Central memory CD8-positive, alpha-beta T cell (primary cell): ENCODE data around the gene HBQ1.
"Not testable (repeated sequence)": the region's sequence is repeated elsewhere in the genome, so short reads cannot be mapped to it uniquely, and the experiment has no call there.

ENCODE experiments used
- ATAC-seq: fragments of 150-1000 bp; cut with Tn5 transposase; replicated peaks from 2 replicates; pipeline ENCODE4 v1.10.0; 2022; ENCODE audit warnings: mild to moderate bottlenecking, moderate FRiP score, moderate number of reproducible peaks; ENCODE audit not compliant: poor library complexity, severe bottlenecking; ENCODE audit errors: extremely low read depth
- DNase-seq, 2 donors: peaks; one replicate each; pipeline ENCODE4 v3.0.0; 2021; ENCODE audit warnings: low spot score in 2 of 2
- H3K27ac Mint-ChIP-seq: one replicate; pipeline ENCODE4 v1.8.0; 2022; ENCODE audit warnings: low read depth, mild to moderate bottlenecking, moderate library complexity, mixed read lengths
- H3K27me3 Mint-ChIP-seq: one replicate; pipeline ENCODE4 v1.8.0; 2022; ENCODE audit warnings: mixed read lengths
- H3K36me3 Mint-ChIP-seq: one replicate; pipeline ENCODE4 v1.8.0; 2022; ENCODE audit warnings: mild to moderate bottlenecking, moderate library complexity, mixed read lengths; ENCODE audit not compliant: insufficient read depth
- H3K4me1 Mint-ChIP-seq: one replicate; pipeline ENCODE4 v1.8.0; 2022; ENCODE audit warnings: mixed read lengths
- H3K4me3 Mint-ChIP-seq: one replicate; pipeline ENCODE4 v1.8.0; 2022; ENCODE audit warnings: mild to moderate bottlenecking, moderate library complexity, mixed read lengths
- H3K9me3 Mint-ChIP-seq: one replicate; pipeline ENCODE4 v1.8.0; 2022; ENCODE audit warnings: mixed read lengths

The HBQ1 gene

DNA sequence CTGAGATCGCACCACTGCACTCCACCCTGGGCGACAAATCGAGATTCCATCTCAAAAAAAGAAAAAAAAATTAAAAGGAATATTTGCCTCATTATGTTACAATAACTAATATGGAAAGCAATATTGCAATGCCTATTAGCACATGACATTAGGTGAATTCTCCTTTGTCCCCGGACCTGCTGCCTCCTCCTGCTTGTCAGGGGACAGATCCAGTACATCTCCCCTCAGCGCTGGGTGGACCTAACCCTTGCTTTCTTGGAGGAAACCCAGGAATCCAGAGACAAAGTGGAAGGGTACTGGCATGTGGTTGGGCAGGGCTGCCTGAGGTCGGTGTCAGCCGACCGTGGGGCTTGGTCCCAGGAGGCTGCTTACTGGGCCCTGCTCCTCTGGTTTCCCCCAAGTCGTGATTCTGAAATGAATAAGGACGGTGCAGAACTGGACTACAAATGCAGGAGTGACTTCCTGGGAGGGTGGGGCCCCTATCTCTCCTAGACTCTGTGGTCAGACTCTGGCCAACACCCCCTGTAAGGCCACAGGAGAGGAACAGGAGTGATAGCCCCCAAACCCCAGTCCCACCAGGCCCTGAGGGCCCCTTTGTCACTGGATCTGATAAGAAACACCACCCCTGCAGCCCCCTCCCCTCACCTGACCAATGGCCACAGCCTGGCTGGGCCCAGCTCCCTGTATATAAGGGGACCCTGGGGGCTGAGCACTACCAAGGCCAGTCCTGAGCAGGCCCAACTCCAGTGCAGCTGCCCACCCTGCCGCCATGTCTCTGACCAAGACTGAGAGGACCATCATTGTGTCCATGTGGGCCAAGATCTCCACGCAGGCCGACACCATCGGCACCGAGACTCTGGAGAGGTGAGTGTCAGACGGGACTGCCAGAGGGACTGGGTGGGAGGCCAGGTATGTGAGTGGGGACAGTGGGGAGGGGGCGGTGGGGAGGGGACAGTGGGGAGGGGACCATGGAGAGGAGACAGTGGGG is 27.8 kb upstream of the HBQ1 start, which contains the start of gene HBZ:
TSS of gene HBZ (plus strand) at position 504 of the 988 bp plus-strand sequence. CDS start at position 770, 266 bp downstream.
- H3K27me3 Mint-ChIP-seq = peaks cover 21% of the 10 kb centered on the region
- ATAC-seq (no peak), DNase-seq (no peak)
- no peak within 1 kb of the TSS for H3K27ac Mint-ChIP-seq
- H3K4me3 Mint-ChIP-seq = peak within 1 kb of the TSS; percentile 9
- no peaks in the 10 kb centered on the region for H3K9me3 Mint-ChIP-seq
- peaks cover 9% of the 10 kb centered on the region for H3K4me1 Mint-ChIP-seq
- H3K36me3 Mint-ChIP-seq = no peaks in the 10 kb centered on the region

DNA sequence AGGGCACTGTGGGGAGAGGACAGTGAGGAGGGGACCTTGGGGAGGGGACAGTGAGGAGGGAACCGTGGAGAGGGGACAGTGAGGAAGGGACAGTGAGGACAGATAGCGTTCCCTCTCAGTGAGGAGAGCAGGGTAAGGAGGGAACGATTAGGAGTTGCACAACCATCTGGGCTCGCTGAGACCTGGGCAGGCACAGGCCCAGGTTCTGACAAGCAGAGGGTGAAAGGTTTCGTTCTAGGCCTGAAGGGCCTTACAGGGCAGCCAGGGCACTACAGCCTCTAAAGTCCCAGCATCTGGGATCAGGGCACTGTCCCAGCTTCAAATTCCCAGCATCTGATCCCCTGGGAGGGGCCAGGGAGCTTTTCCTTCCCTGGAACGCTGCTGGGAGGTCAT is 27.1 kb upstream of the HBQ1 start:
- H3K36me3 Mint-ChIP-seq, ATAC-seq, H3K9me3 Mint-ChIP-seq, DNase-seq, H3K4me1 Mint-ChIP-seq, H3K27ac Mint-ChIP-seq: not testable (repeated sequence)
- H3K27me3 Mint-ChIP-seq = peaks cover 28% of the 10 kb centered on the region
- H3K4me3 Mint-ChIP-seq = peak overlapping the region; percentile 9

DNA sequence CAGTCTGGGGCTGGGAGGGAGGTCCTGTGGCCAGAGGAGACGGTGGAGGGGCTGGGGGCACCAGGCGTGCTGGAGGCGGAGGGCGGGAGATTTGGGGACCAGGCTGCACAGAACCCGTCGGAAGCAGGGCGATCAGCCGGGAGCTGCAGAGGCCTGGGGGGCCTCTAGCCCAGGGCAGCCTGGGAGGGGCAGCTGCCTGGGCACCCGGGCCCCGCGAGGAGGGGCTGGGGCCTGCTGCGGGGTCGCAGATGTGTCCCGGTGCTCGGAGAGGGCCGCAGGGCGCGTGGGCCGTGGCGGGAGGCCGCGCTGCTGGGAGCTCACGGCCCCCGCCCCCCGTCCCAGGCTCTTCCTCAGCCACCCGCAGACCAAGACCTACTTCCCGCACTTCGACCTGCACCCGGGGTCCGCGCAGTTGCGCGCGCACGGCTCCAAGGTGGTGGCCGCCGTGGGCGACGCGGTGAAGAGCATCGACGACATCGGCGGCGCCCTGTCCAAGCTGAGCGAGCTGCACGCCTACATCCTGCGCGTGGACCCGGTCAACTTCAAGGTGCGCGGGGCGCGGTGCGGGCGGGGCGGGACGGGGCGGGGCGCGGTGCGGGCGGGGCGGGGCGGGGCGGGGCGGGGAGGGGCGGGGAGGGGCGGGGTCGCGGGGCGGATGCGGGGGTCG is 26.6 kb upstream of the HBQ1 start:
- H3K27ac Mint-ChIP-seq, H3K4me1 Mint-ChIP-seq, DNase-seq, H3K9me3 Mint-ChIP-seq, H3K36me3 Mint-ChIP-seq, ATAC-seq: not testable (repeated sequence)
- peak overlapping the region; percentile 59 for H3K4me3 Mint-ChIP-seq
- H3K27me3 Mint-ChIP-seq = peaks cover 34% of the 10 kb centered on the region

DNA sequence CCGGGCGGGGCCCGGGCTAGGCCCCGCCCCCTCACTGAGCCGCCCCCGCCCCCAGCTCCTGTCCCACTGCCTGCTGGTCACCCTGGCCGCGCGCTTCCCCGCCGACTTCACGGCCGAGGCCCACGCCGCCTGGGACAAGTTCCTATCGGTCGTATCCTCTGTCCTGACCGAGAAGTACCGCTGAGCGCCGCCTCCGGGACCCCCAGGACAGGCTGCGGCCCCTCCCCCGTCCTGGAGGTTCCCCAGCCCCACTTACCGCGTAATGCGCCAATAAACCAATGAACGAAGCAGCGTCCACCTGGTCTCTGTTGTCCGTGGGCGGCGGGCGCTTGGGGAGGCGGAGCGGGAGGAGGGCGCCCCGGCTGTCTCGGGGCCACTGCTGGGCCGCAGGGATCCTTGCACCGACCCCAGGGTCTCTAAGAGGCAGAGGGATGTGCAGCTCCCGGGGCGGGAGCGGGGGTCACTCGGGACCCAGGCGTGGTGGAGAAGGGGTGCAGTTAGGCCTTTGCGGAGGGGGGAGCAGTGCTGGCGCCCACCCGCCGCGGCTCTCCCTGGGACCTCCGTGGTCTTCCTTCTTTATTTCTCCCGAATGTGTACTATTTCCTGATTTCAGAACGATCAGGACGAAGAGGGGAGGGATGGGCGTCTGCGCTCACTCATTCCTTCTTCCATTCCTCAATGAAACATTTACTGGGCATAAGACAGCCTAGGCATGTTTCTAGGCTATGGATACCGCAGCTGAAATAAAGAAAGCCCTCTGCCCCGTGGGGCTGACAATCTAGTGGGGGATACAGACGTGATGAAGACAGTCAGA is 25.8 kb upstream of the HBQ1 start:
- ATAC-seq (peak; percentile 19), DNase-seq (no peak)
- Mint-ChIP-seq H3K27me3 (peaks cover 41% of the 10 kb centered on the region), H3K9me3 (no peaks in the 10 kb centered on the region), H3K27ac (no peak overlapping the region), H3K4me1 (peaks cover 9% of the 10 kb centered on the region), H3K4me3 (peak overlapping the region; percentile 59), H3K36me3 (peaks cover 2% of the 10 kb centered on the region)

DNA sequence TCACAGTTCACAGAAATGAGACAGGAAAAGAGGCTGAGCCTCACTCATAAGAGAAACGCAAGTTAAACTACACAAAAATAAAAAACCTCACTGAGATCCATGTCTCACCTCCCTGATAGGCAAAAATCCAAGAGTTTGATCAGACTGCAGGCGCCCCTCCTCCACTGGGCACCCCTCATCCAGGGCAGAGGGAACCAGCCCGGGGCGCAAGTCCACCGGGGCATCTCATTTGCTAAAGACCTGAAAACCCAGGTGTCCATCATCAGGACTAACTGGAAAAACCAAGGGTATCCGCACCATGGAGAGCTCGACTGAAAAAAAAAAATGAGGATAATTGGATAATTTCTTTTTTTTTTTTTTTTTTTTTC is 25.2 kb upstream of the HBQ1 start:
- peak overlapping the region; percentile 59 for H3K4me3 Mint-ChIP-seq
- no peaks in the 10 kb centered on the region for H3K9me3 Mint-ChIP-seq
- peaks cover 2% of the 10 kb centered on the region for H3K36me3 Mint-ChIP-seq
- peaks cover 47% of the 10 kb centered on the region for H3K27me3 Mint-ChIP-seq
- peaks cover 9% of the 10 kb centered on the region for H3K4me1 Mint-ChIP-seq
- H3K27ac Mint-ChIP-seq = no peak overlapping the region
- ATAC-seq (no peak), DNase-seq (no peak)

DNA sequence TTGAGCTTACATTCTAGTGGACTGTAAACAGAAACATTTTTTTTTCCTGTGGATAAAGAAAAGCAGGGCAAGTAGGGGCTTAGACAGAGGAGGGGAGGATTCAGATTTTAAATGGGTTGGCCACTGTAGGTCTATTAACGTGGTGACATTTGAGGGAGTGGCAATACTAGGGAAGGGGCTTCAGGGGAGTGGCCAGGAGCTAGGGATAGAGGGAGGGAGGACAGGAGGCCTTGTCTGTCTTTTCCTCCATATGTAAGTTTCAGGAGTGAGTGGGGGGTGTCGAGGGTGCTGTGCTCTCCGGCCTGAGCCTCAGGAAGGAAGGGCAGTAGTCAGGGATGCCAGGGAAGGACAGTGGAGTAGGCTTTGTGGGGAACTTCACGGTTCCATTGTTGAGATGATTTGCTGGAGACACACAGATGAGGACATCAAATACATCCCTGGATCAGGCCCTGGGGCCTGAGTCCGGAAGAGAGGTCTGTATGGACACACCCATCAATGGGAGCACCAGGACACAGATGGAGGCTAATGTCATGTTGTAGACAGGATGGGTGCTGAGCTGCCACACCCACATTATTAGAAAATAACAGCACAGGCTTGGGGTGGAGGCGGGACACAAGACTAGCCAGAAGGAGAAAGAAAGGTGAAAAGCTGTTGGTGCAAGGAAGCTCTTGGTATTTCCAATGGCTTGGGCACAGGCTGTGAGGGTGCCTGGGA is 21.0 kb upstream of the HBQ1 start:
- Mint-ChIP-seq H3K36me3 (peaks cover 3% of the 10 kb centered on the region), H3K27ac (no peak overlapping the region), H3K4me3 (no peak overlapping the region), H3K9me3 (no peaks in the 10 kb centered on the region), H3K27me3 (peaks cover 65% of the 10 kb centered on the region), H3K4me1 (peaks cover 8% of the 10 kb centered on the region)
- DNase-seq = no peak
- ATAC-seq = no peak

DNA sequence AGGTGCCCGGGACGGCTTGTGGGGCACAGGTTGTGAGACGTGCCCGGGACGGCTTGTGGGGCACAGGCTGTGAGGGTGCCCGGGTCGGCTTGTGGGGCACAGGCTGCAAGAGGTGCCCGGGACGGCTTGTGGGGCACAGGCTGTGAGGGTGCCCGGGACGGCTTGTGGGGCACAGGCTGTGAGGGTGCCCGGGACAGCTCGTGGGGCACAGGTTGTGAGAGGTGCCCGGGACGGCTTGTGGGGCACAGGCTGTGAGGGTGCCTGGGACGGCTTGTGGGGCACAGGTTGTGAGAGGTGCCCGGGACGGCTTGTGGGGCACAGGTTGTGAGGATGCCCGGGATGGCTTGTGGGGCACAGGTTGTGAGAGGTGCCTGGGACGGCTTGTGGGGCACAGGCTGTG is 20.0 kb upstream of the HBQ1 start:
- H3K27me3 Mint-ChIP-seq = peaks cover 56% of the 10 kb centered on the region
- not testable (repeated sequence) for H3K27ac Mint-ChIP-seq

DNA sequence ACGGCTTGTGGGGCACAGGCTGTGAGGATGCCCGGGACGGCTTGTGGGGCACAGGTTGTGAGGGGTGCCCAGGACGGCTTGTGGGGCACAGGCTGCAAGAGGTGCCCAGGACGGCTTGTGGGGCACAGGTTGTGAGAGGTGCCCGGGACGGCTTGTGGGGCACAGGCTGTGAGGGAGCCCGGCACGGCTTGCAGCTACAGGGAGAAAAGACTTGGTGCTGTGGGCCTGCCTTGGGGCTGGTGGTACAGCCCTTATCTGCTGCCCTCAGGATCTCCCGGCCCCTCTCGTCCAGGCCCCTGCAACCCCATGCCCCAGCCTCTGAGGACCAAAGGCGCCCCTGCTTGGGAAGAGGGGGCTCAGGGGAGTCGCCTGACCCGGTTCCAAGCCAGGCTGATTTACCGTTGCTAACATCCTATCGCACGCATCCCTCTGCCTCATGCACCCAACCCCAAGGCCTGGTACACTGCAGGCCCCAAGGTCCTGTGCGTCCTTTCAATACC is 19.5 kb upstream of the HBQ1 start:
- no peak for DNase-seq
- Mint-ChIP-seq H3K9me3 (no peaks in the 10 kb centered on the region), H3K36me3 (peaks cover 3% of the 10 kb centered on the region), H3K27ac (no peak overlapping the region), H3K27me3 (peaks cover 54% of the 10 kb centered on the region), H3K4me1 (no peaks in the 10 kb centered on the region), H3K4me3 (no peak overlapping the region)
- ATAC-seq = no peak

More for the DNA sequence above, 20.0 kb upstream of the HBQ1 start:
- not testable (repeated sequence) for H3K4me3 Mint-ChIP-seq, H3K4me1 Mint-ChIP-seq, DNase-seq, ATAC-seq, H3K36me3 Mint-ChIP-seq, H3K9me3 Mint-ChIP-seq

DNA sequence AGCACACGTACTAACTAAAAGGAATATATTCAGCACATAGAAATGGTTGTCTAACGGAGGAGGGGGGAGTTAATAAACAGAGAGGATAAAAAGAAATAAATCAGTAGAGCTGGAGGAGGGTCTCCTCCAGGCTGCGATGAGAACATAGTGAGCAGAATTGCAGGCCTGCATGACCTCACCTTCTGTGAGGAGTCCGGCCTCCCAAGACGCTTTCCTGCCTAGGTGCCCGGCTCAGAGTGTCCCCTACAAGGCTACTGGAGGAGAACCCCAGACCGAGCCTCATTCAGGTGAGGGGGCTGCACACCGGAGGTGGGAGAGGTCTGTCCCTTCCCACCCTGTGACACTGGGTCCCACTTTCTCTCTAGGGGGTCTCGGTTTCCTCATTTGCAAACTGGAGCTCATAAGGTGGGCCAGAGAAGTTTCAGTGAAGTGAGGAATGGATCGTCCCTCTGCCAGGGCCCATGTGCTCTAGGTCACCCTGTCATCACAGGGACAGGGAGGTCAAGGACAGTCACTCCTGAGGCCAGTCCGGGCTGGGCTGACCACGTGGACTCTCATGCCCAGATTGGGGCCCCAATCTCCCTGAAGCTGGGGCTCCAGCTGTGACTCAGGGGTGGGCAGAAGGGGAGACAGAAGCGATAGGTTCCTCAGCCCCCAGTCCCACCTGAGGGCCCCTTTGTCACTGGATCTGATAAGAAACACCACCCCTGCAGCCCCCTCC is 17.8 kb upstream of the HBQ1 start:
- no peak for ATAC-seq
- DNase-seq = no peak
- no peak overlapping the region for H3K4me3 Mint-ChIP-seq
- H3K27ac Mint-ChIP-seq = no peak overlapping the region
- no peaks in the 10 kb centered on the region for H3K4me1 Mint-ChIP-seq
- H3K36me3 Mint-ChIP-seq = peaks cover 7% of the 10 kb centered on the region
- H3K27me3 Mint-ChIP-seq = peaks cover 55% of the 10 kb centered on the region
- H3K9me3 Mint-ChIP-seq = no peaks in the 10 kb centered on the region

DNA sequence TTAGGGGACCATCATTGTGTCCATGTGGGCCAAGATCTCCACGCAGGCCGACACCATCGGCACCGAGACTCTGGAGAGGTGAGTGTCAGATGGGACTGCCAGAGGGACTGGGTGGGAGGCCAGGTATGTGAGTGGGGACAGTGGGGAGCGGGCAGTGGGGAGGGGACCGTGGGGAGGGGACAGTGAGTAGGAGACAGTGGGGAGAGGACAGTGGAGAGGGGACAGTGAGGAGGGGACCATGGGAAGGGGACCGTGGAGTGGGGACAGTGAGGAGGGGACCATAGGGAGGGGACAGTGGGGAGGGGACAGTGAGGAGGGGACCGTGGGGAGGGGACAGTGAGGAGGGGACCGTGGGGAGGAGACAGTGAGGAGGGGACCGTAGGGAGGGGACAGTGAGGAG is 17.1 kb upstream of the HBQ1 start:
- not testable (repeated sequence) for H3K9me3 Mint-ChIP-seq, DNase-seq, H3K4me3 Mint-ChIP-seq, H3K36me3 Mint-ChIP-seq, ATAC-seq, H3K4me1 Mint-ChIP-seq, H3K27ac Mint-ChIP-seq
- peaks cover 55% of the 10 kb centered on the region for H3K27me3 Mint-ChIP-seq

DNA sequence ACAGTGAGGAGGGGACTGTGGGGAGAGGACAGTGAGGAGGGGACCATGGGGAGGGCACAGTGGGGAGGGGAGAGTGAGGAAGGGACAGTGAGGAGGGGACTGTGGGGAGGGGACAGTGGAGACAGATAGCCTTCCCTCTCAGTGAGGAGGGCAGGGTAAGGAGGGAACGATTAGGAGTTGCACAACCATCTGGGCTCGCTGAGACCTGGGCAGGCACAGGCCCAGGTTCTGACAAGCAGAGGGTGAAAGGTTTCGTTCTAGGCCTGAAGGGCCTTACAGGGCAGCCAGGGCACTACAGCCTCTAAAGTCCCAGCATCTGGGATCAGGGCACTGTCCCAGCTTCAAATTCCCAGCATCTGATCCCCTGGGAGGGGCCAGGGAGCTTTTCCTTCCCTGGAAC is 16.6 kb upstream of the HBQ1 start:
- H3K27me3 Mint-ChIP-seq = peaks cover 55% of the 10 kb centered on the region
- H3K4me3 Mint-ChIP-seq = not testable (repeated sequence)

More for the DNA sequence above, 16.6 kb upstream of the HBQ1 start:
- not testable (repeated sequence) for H3K27ac Mint-ChIP-seq, DNase-seq, ATAC-seq, H3K4me1 Mint-ChIP-seq, H3K36me3 Mint-ChIP-seq, H3K9me3 Mint-ChIP-seq
